HL-60/S4 (cell line): ENCODE data around the gene IL4I1.

Experiments
- in situ Hi-C: fragments of 300-500 bp; cut with MboI; formaldehyde crosslinking; loops from 2 replicates; pipeline ENCODE4 v1.14.3; 2022; ENCODE audit warnings: low sequenced_read_pairs

Gene IL4I1

GRCh38 chr19:49879243-49879963, 17.3 kb downstream of the IL4I1 start:
- in situ Hi-C loops, result no loop called here

GRCh38 chr19:49878744-49879070, 18.0 kb downstream of the IL4I1 start:
- in situ Hi-C loops, result no loop called here

DNA sequence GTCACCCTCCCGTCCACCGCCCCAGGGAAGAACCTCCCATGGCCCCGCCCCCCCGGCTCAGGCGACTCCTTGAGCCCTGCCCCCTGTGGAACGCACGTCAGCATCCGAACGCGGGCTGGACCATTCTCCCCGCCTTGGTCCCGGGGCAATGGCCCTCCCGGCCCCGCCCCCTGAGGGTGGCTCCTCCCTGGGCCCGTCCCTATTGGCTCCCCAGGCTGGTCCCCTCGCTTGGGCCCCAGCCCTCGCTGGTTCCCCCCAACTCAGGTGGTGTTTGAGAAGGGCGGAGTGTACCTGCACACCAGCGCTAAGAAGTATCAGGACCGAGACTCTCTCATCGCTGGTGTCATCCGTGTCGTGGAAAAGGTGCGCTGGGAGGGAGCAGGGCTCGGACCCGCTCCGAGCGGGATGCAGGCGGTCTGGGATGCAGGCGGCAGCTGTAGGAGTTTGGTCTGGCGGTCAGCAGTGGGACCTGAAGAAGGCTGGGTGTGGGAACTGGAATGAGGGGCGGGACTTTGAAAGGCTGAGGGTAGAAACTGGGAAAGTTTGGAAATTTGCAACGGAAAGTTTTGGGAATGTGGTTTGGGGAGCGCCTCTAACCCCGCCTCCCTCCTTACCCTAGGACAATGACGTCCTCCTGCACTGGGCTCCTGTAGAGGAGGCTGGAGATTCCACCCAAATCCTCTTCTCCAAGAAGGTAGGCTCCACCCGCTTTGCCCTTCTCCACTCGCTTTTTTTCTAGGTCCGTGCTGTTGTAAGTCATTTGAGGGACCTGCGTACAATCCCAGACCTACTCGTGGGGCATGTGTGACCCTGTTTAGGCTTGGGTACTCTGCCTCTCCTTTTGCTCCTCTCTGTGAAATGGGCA, 18.6 kb downstream of the IL4I1 start:
- in situ Hi-C loops, result no loop called here

DNA sequence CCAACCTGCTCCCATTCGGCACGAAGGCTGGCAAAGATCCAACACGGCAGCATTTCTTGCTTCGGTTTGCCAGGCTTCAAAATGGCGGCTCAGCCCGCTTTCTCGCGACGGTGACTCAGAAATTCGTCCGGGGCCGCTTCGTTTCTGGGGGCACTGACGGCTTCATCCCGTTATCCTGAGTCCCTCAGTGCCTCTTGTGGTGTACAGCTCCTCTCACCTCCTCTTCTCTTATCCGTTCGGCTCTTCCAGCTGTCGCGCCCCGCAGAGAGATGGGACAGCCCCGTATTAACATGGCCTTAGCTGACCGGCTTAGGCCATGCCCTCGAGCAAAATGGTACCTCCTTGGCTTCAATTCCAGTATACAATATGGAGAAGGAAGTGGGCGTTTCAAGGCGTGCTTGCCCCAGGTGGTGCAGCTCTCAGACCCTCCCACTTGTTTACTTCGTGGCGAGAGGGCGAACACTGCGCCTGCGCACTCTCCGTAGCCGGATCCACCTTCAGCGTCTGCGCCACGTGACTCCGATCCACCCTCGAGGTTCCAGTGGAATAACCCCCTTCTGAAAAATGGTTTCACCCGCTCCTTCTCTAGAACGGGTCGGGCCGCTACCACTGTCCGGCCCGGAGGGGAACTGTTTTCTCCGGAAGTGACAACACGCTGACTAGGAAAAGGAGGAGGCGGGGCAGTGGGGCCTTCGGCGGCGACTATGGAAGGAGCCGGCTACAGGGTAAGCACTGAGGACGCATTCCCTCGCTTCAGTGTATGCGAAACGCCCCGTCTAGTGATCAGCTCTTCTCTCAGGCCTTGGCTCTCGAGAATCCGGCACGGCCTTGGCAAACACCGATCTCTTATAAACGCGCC, 19.4 kb downstream of the IL4I1 start, which contains the start of the genes AKT1S1 and TBC1D17:
Gene AKT1S1 (minus strand): TSS at position 336 of the 859 bp plus-strand sequence. CDS start 4,060 bp downstream, outside the sequence.
Gene TBC1D17 (plus strand): TSS at position 683 of the 859 bp plus-strand sequence. CDS start 22 bp downstream, at position 705.
- in situ Hi-C loops, result no loop called here

- in situ Hi-C loops, result no loop called here
These were observed 20.2 kb downstream of the IL4I1 start for GRCh38 chr19:49876422-49877019.

- in situ Hi-C loops, result no loop called here
These were observed 20.7 kb downstream of the IL4I1 start for GRCh38 chr19:49875857-49876421.

GRCh38 chr19:49875177-49875576, 21.5 kb downstream of the IL4I1 start:
- in situ Hi-C loops, result no loop called here

GRCh38 chr19:49874503-49875157, 22.1 kb downstream of the IL4I1 start:
- in situ Hi-C loops, result no loop called here

DNA sequence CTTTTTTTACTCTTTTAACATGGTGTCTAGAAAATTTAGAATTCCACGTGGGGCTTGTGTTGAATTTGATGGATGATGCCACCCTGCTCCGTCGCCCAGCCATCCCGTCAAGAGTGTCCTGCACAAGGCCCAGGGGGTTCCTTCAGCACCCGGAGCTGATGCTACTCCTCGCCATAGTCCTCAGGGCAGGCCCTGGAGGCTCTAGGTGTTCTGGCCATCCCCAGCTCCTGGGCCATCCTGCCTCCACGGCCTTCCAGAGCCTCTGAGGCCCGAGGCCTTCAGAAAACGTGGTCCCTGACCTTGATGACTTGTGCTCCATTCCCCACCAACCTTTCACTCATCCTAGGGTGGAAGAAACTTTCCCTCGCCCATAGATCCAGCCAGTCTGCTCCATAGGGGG, 22.9 kb downstream of the IL4I1 start:
- in situ Hi-C loops, result no loop called here

- in situ Hi-C loops, result no loop called here
These were observed 23.6 kb downstream of the IL4I1 start for GRCh38 chr19:49873129-49873521.

GRCh38 chr19:49872245-49873128, 24.2 kb downstream of the IL4I1 start:
- in situ Hi-C loops, result no loop called here

- in situ Hi-C loops, result no loop called here
These were observed 25.2 kb downstream of the IL4I1 start for GRCh38 chr19:49871349-49871985.

GRCh38 chr19:49870309-49870901, 26.3 kb downstream of the IL4I1 start:
- in situ Hi-C loops, result no loop called here

- in situ Hi-C loops, result no loop called here
These were observed 27.0 kb downstream of the IL4I1 start for GRCh38 chr19:49869484-49870308.

GRCh38 chr19:49869009-49869483, 27.6 kb downstream of the IL4I1 start:
- in situ Hi-C loops, result no loop called here

GRCh38 chr19:49866933-49867782, 29.5 kb downstream of the IL4I1 start, which contains the start of gene PNKP:
PNKP (minus strand) TSS chr19:49867576; CDS start chr19:49867204, 372 bp downstream.
- in situ Hi-C loops, result no loop called here
